ENCODE data around the gene PIK3AP1.

Gene PIK3AP1

GRCh38 chr10:96678725-96679124 lies 41.6 kb downstream of the PIK3AP1 start:
- H3K9me2 ChIP-seq (replicated peaks; ENCODE audit: insufficient read depth, low read length), result no peaks in the 10 kb centered on the region
- H2AFZ ChIP-seq (ENCODE audit: low read depth, low read length, severe bottlenecking), result no peak overlapping the region
- H3F3A ChIP-seq (ENCODE audit: insufficient read depth), result peaks cover 39% of the 10 kb centered on the region
- no peak overlapping the region for H3K9ac ChIP-seq (ENCODE audit: low read length)
- H3K4me3 ChIP-seq (ENCODE audit: insufficient read depth, low read length, poor library complexity, severe bottlenecking), result no peak overlapping the region
- TF ChIP-seq CTCF (IDR thresholded peaks at IDR 0.05; ENCODE audit: insufficient read depth, low read length, poor library complexity, severe bottlenecking) (no peak), EZH2phosphoT487 (conservative IDR thresholded peaks at IDR 0.05; ENCODE audit: low read length) (no peak)
- H3K27ac ChIP-seq (ENCODE audit: low read depth, low read length), result peak overlapping the region; percentile 35
- peaks cover 17% of the 10 kb centered on the region for H3K36me3 ChIP-seq (ENCODE audit: low read length)
- no peaks in the 10 kb centered on the region for H3K9me3 ChIP-seq (ENCODE audit: insufficient read depth, low read length)
- H3K79me2 ChIP-seq (ENCODE audit: insufficient read depth, low read length), result peaks cover 99% of the 10 kb centered on the region
- H3K27me3 ChIP-seq (ENCODE audit: low read length), result no peaks in the 10 kb centered on the region
- H4K20me1 ChIP-seq (ENCODE audit: low read depth, low read length), result peaks cover 12% of the 10 kb centered on the region
- no peak overlapping the region for H3K4me2 ChIP-seq (ENCODE audit: low read depth, low read length, poor library complexity, severe bottlenecking)

GRCh38 chr10:96676272-96677112 lies 43.8 kb downstream of the PIK3AP1 start:
- TF ChIP-seq EZH2phosphoT487 (conservative IDR thresholded peaks at IDR 0.05; ENCODE audit: low read length) (no peak), CTCF (IDR thresholded peaks at IDR 0.05; ENCODE audit: insufficient read depth, low read length, poor library complexity, severe bottlenecking) (no peak)
- Histone ChIP-seq H3K4me2 (ENCODE audit: low read depth, low read length, poor library complexity, severe bottlenecking) (peak overlapping the region; percentile 24), H3K9ac (ENCODE audit: low read length) (peak overlapping the region; percentile 15; the same call in 1 of the 2 replicates), H3K27me3 (ENCODE audit: low read length) (no peaks in the 10 kb centered on the region), H3K9me2 (replicated peaks; ENCODE audit: insufficient read depth, low read length) (no peaks in the 10 kb centered on the region), H3K27ac (ENCODE audit: low read depth, low read length) (peak overlapping the region; percentile 56), H3F3A (ENCODE audit: insufficient read depth) (peaks cover 33% of the 10 kb centered on the region), H4K20me1 (ENCODE audit: low read depth, low read length) (peaks cover 4% of the 10 kb centered on the region), H3K36me3 (ENCODE audit: low read length) (peaks cover 11% of the 10 kb centered on the region), H3K9me3 (ENCODE audit: insufficient read depth, low read length) (no peaks in the 10 kb centered on the region), H2AFZ (ENCODE audit: low read depth, low read length, severe bottlenecking) (no peak overlapping the region), H3K79me2 (ENCODE audit: insufficient read depth, low read length) (peaks cover 99% of the 10 kb centered on the region), H3K4me3 (ENCODE audit: insufficient read depth, low read length, poor library complexity, severe bottlenecking) (no peak overlapping the region)

GRCh38 chr10:96675846-96676245 lies 44.5 kb downstream of the PIK3AP1 start:
- Histone ChIP-seq H3K27me3 (ENCODE audit: low read length) (no peaks in the 10 kb centered on the region), H2AFZ (ENCODE audit: low read depth, low read length, severe bottlenecking) (no peak overlapping the region), H3K9ac (ENCODE audit: low read length) (no peak overlapping the region), H3K4me3 (ENCODE audit: insufficient read depth, low read length, poor library complexity, severe bottlenecking) (no peak overlapping the region), H3K9me3 (ENCODE audit: insufficient read depth, low read length) (no peaks in the 10 kb centered on the region), H3K9me2 (replicated peaks; ENCODE audit: insufficient read depth, low read length) (no peaks in the 10 kb centered on the region), H3K4me2 (ENCODE audit: low read depth, low read length, poor library complexity, severe bottlenecking) (peak overlapping the region; percentile 24), H3K36me3 (ENCODE audit: low read length) (peaks cover 4% of the 10 kb centered on the region), H3F3A (ENCODE audit: insufficient read depth) (peaks cover 28% of the 10 kb centered on the region), H3K27ac (ENCODE audit: low read depth, low read length) (peak overlapping the region; percentile 56), H4K20me1 (ENCODE audit: low read depth, low read length) (peaks cover 7% of the 10 kb centered on the region), H3K79me2 (ENCODE audit: insufficient read depth, low read length) (peaks cover 99% of the 10 kb centered on the region)
- no peak for TF ChIP-seq EZH2phosphoT487 (conservative IDR thresholded peaks at IDR 0.05; ENCODE audit: low read length)
- no peak for TF ChIP-seq CTCF (IDR thresholded peaks at IDR 0.05; ENCODE audit: insufficient read depth, low read length, poor library complexity, severe bottlenecking)
